Activated naive CD4-positive, alpha-beta T cell treated with anti-CD3 and anti-CD28 coated beads, Interleukin-2, amount 50 U/mL, for 72 hours (primary cell): Measurements from ENCODE around the gene PAK3. TPM values are rescaled to one million over a fixed set of nuclear protein-coding genes. Genes with fewer than 3 reads are reported as not detected.

Experiments used
- ATAC-seq, 2 donors: fragments of 150-1000 bp; cut with Tn5 transposase; 2 replicates each; pipeline ENCODE4 v1.10.0; 2021; ENCODE audit warnings: mild to moderate bottlenecking in 2 of 2, moderate library complexity in 2 of 2
- DNase-seq, 2 donors: peaks; one replicate each; pipeline ENCODE4 v3.0.0; 2021 to 2022; ENCODE audit warnings: low spot score in 2 of 2
- H3K27ac Mint-ChIP-seq, 2 donors: one replicate each; pipeline ENCODE4 v1.8.0; 2022; ENCODE audit warnings: mild to moderate bottlenecking in 2 of 2, mixed read lengths in 2 of 2
- H3K36me3 Mint-ChIP-seq, 2 donors: one replicate each; pipeline ENCODE4 v1.8.0; 2022; ENCODE audit warnings: mixed read lengths in 2 of 2
- H3K9me3 Mint-ChIP-seq, 2 donors: one replicate each; pipeline ENCODE4 v1.8.0; 2022; ENCODE audit warnings: mixed read lengths in 2 of 2
- total RNA-seq, 2 donors: library from RNA; stranded (reverse); gene quantifications; one replicate each; pipeline ENCODE4 v1.2.3, GENCODE V29; 2022

Gene PAK3
- under 1 TPM; 0.27 to 0.33 TPM for total RNA-seq

- no peaks in the 10 kb centered on the region for H3K9me3 Mint-ChIP-seq
- H3K27ac Mint-ChIP-seq: peak within 1 kb of the TSS in 1 of 2 donors; percentile 50
- no peak for DNase-seq
- ATAC-seq: peak; percentile 79 to 80
- H3K36me3 Mint-ChIP-seq: no peaks in the 10 kb centered on the region
Measured at GRCh38 chrX:111095974-111096895, at the start of gene PAK3. Gene PAK3, plus strand, starts transcription at chrX:111096191. Its CDS starts 26,913 bp downstream, at chrX:111123104.

GRCh38 chrX:111047575-111047974, 48.4 kb upstream of the PAK3 start:
- Mint-ChIP-seq H3K36me3 (no peaks in the 10 kb centered on the region), H3K9me3 (no peaks in the 10 kb centered on the region), H3K27ac (no peak overlapping the region)
- no peak for ATAC-seq
- DNase-seq: no peak

DNA sequence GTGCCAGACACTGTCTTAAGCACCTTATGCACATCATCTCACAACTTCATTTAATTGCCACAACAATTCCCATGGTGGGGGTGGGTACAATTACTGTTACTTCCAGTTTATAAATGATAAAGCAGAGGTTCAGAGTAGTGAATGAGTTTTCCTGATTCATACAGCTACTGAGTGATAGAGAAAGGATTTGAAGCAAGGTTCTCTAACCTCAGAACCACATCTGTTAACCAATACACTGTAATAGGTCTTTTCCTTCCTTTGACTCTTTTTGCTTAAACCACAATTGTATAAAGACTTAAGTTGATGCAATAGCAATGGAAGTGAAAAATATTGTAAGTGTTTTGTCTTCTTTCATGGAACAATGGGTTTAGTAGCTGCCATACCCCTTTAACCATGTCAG, 43.5 kb upstream of the PAK3 start:
- H3K36me3 Mint-ChIP-seq: no peaks in the 10 kb centered on the region
- DNase-seq: no peak
- no peak overlapping the region for H3K27ac Mint-ChIP-seq
- ATAC-seq: peak; percentile 16 to 99
- H3K9me3 Mint-ChIP-seq: peaks cover 0 to 7% of the 10 kb centered on the region in 2 donors

GRCh38 chrX:111071542-111072277, 24.3 kb upstream of the PAK3 start:
- Mint-ChIP-seq H3K27ac (no peak overlapping the region), H3K9me3 (no peaks in the 10 kb centered on the region), H3K36me3 (no peaks in the 10 kb centered on the region)
- DNase-seq: no peak
- ATAC-seq: no peak

DNA sequence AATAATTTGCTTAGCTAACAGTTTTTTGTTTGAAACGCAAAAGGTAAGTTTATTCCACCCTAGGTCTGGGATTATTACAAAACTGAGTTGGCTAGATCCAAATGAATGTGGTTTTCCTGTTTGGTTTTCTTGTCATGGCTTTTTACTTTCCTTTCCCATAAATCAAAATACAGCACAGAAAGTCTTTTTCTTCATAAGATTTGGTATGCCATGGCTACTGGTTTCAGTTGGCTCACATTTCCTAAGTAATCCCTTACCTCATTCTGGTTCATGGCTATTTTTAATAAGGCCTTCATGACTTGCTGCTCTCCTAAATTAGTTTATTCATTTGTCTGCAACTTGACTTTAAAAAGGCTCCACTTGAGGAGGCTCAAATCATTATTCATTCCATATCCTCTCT, 12.9 kb upstream of the PAK3 start:
- Mint-ChIP-seq H3K36me3 (no peaks in the 10 kb centered on the region), H3K9me3 (no peaks in the 10 kb centered on the region), H3K27ac (no peak overlapping the region)
- no peak for ATAC-seq
- no peak for DNase-seq

DNA sequence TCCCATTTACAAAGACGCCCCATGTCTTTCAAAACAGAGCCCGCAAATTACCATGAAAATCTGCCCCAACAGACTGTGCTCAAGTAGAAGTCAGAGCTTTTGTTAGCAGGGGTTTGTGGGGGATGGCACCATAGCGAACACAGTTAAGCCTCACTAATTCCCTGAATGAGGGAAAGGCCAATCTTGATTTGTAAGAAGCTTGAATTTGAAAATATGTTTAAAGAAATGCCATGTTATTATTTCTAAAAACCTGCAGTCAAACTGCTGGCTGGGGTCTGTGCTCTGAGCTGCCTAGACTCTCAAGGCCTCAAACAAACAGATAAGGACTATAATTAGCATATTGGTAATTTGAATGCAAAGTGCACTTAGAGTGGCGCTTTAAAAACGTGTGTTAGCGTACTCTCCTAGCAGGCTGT, 9.4 kb upstream of the PAK3 start:
- no peaks in the 10 kb centered on the region for H3K9me3 Mint-ChIP-seq
- no peaks in the 10 kb centered on the region for H3K36me3 Mint-ChIP-seq
- ATAC-seq (no peak), DNase-seq (no peak)
- no peak overlapping the region for H3K27ac Mint-ChIP-seq

DNA sequence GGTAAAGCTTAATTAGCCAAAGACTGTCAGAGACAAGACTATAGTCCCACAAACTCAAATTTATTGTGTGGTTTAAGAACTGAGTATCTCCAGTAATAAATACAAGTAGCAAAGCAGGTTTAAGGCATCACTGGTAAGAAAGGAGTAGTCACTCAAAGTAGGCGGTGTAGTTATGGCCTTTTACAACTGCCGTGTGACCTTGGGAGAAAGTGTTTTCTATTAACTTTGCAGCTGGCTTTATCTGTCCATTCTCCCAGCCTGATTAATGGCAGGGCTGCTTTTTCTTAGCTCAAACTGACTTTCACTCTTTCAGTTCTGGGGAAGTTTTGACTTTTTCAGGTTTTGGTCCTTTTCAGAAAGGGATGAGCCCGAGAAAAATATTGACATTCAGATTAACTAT, 7.4 kb upstream of the PAK3 start:
- Mint-ChIP-seq H3K27ac (no peak overlapping the region), H3K9me3 (no peaks in the 10 kb centered on the region), H3K36me3 (no peaks in the 10 kb centered on the region)
- ATAC-seq (no peak), DNase-seq (no peak)

- DNase-seq (no peak), ATAC-seq (no peak)
- Mint-ChIP-seq H3K36me3 (no peaks in the 10 kb centered on the region), H3K9me3 (no peaks in the 10 kb centered on the region), H3K27ac (no peak overlapping the region)
Measured at GRCh38 chrX:111090458-111090857, 5.5 kb upstream of the PAK3 start.

DNA sequence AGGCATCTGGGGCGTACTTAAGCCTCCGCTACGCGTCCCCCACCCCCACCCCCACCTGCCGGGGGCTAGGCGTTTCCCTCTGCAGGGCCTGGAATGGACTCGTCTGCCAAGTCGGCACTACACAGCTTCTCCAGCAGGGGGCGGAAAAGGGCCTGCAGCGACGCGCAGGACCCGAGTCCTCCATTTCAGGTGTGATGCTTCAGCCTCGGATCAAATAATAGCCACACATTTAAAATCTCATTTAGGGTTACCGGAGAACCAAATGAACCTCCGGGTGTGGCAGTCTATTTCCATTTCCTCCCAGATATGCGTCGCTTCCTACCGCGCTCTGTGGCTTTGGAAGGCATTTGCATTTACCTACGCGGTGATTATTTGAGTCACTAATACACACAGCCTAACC, 2.9 kb downstream of the PAK3 start:
- H3K9me3 Mint-ChIP-seq: no peaks in the 10 kb centered on the region

DNA sequence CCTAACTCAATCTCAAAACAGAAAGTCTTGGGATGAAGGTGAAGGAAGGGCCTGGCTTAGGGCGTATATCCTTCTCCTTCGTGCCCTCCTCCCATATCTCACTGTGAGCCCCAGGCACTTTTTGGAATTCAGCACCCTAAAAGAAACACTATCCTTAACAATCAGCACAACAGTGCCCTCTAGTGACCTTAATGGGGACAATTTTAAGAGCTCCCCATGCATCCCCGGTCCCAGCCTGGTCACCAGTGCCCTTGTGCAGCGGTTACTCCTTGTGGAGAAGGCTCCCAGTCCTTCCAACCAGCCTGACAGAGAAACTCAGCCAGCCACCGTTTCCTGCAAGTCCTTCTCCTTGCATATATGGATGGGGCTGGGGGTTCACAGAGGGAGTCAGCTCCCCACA, 4.2 kb downstream of the PAK3 start:
- Mint-ChIP-seq H3K27ac (no peak overlapping the region), H3K36me3 (no peaks in the 10 kb centered on the region), H3K9me3 (no peaks in the 10 kb centered on the region)
- ATAC-seq (peak; percentile 33 to 68), DNase-seq (peak in 1 of 2 donors; percentile 16)

More for the DNA sequence above, 2.9 kb downstream of the PAK3 start:
- DNase-seq (peak; percentile 58 to 65), ATAC-seq (peak; percentile 66 to 74)
- Mint-ChIP-seq H3K36me3 (no peaks in the 10 kb centered on the region), H3K27ac (no peak overlapping the region)

- ATAC-seq (no peak), DNase-seq (no peak)
- Mint-ChIP-seq H3K36me3 (no peaks in the 10 kb centered on the region), H3K27ac (no peak overlapping the region), H3K9me3 (no peaks in the 10 kb centered on the region)
Measured at GRCh38 chrX:111101580-111101979, 5.6 kb downstream of the PAK3 start.

DNA sequence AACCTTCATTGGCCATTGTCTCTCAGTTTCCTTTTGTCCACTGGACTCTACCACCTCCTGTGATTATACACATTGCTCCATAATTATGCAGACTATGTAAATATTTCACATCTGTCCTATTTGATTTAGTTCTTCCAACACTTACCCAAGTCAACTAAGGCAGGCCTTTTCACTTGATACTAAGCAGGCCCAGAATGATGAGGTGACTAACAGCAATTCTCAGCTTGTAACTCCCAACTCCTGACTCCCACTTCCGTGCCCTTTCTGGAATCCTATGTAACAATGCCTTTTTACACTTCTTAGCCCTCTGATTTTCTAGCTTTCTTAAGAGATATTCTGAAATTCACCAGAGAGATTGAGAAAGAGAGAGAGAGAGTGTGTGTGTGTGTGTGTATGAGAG, 6.6 kb downstream of the PAK3 start:
- no peak overlapping the region for H3K27ac Mint-ChIP-seq

GRCh38 chrX:111103246-111103645, 7.3 kb downstream of the PAK3 start:
- DNase-seq: no peak
- no peak for ATAC-seq
- Mint-ChIP-seq H3K27ac (no peak overlapping the region), H3K36me3 (no peaks in the 10 kb centered on the region), H3K9me3 (no peaks in the 10 kb centered on the region)

More for the DNA sequence above, 6.6 kb downstream of the PAK3 start:
- DNase-seq (no peak), ATAC-seq (no peak)
- Mint-ChIP-seq H3K9me3 (no peaks in the 10 kb centered on the region), H3K36me3 (no peaks in the 10 kb centered on the region)

GRCh38 chrX:111110098-111110775, 14.2 kb downstream of the PAK3 start:
- DNase-seq (no peak), ATAC-seq (no peak)
- no peak overlapping the region for H3K27ac Mint-ChIP-seq
- H3K9me3 Mint-ChIP-seq: no peaks in the 10 kb centered on the region
- no peaks in the 10 kb centered on the region for H3K36me3 Mint-ChIP-seq

- no peak overlapping the region for H3K27ac Mint-ChIP-seq
- H3K36me3 Mint-ChIP-seq: no peaks in the 10 kb centered on the region
- no peak for ATAC-seq
- H3K9me3 Mint-ChIP-seq: no peaks in the 10 kb centered on the region
- no peak for DNase-seq
Measured at GRCh38 chrX:111114806-111115205, 18.8 kb downstream of the PAK3 start.

DNA sequence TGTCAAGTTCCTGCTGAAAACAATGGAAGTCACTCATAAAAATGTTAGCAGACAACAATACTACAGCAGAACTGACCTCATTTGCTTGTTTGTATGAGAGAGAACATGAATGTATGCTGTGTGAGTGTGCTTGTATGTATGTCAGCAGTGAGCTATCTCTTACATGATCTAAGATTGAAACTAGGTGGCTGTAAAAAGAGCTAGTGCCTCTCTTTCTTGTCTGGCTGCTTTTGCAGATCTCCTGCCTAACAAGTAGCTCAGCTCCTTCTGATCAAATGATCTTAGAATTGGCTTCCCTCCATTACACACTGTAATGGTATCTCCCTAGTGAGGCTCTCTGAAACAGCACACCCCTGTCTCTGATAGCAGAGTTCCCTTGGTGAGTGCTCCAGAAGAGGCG, 20.7 kb downstream of the PAK3 start:
- no peaks in the 10 kb centered on the region for H3K9me3 Mint-ChIP-seq
- ATAC-seq: no peak
- no peaks in the 10 kb centered on the region for H3K36me3 Mint-ChIP-seq
- no peak for DNase-seq
- no peak overlapping the region for H3K27ac Mint-ChIP-seq

DNA sequence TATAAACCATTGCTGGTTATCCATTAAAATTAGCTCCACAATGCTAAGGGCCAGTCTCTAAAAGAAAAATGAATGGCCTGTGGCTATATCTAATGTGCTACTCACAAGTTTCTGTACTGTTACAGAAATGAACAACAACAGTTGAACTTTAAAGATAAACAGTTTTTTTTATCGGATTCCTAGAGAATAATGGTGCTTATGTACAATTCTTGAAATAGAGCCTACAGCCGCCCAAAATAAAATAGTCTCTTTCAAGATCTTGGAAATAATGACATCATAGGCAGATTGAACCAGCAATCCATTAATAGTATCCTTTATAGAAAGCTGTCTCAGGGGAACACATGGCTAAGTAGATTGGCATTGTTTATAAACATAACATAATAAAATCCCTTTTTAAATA, 23.4 kb downstream of the PAK3 start:
- no peak for DNase-seq
- Mint-ChIP-seq H3K36me3 (no peaks in the 10 kb centered on the region), H3K27ac (no peak overlapping the region), H3K9me3 (no peaks in the 10 kb centered on the region)
- ATAC-seq: no peak
